ENCODE data around the gene IFNB1. TPM values are rescaled to one million over a fixed set of nuclear protein-coding genes. Genes with fewer than 3 reads are reported as not detected.

The IFNB1 gene
- total RNA-seq, 2 experiments from 2014 or later = 0.87 to 1.1 TPM

GRCh38 chr9:21042466-21042865 is 35.3 kb downstream of the IFNB1 start:
- intact Hi-C loops (cut with micrococcal nuclease) = no loop called here
- Mint-ChIP-seq H3K36me3 (ENCODE audit: low read depth) (no peaks in the 10 kb centered on the region), H3K27me3 (no peaks in the 10 kb centered on the region), H3K4me1 (ENCODE audit: low read depth) (peaks cover 8% of the 10 kb centered on the region), H3K9me3 (no peaks in the 10 kb centered on the region), H3K4me3 (no peak overlapping the region), H3K27ac (no peak overlapping the region)
- POLR2A ChIA-PET = no interaction called here
- DNase-seq = no peak
- CTCF ChIA-PET = no interaction called here
- no peak for ATAC-seq
- TF ChIP-seq CTCF (IDR thresholded peaks at IDR 0.05) = no peak

- ATAC-seq = peak; percentile 49
- Mint-ChIP-seq H3K4me3 (no peak overlapping the region), H3K4me1 (ENCODE audit: low read depth) (peaks cover 8% of the 10 kb centered on the region), H3K9me3 (no peaks in the 10 kb centered on the region), H3K27me3 (no peaks in the 10 kb centered on the region), H3K27ac (peak overlapping the region; percentile 22), H3K36me3 (ENCODE audit: low read depth) (no peaks in the 10 kb centered on the region)
- no peak for DNase-seq
- ChIA-PET CTCF (interaction anchor here (1.3 kb wide), 1 partner anchor 72 kb away, joined by 3 read pairs; no protein-coding TSS in a partner anchor), POLR2A (no interaction called here)
- no peak for TF ChIP-seq CTCF (IDR thresholded peaks at IDR 0.05)
- intact Hi-C loops (cut with micrococcal nuclease) = no loop called here
These were observed 38.4 kb downstream of the IFNB1 start for GRCh38 chr9:21039302-21039701.

DNA sequence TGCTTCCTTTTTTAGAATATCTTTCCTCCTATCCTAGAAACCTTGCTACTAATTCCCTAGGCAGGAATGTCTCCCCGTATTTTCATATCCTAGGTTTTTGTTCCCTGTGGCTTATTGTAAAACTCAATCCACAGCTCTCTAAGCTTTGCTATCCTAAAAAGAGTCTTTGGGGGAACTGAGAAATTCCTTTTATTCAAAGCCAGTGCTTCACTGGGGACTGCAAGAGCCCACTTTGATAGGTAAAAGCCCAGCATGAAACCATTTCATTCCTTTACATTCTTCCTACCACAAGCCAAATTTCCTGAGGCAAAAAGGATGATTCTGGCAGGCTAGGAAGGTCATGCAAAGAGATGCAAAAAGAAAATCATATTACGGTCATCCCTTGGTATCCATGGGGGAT is 40.5 kb downstream of the IFNB1 start:
- intact Hi-C loops (cut with micrococcal nuclease) = no loop called here
- DNase-seq = no peak

GRCh38 chr9:21031808-21032183 is 45.9 kb downstream of the IFNB1 start:
- DNase-seq (no peak), ATAC-seq (no peak)
- ChIA-PET CTCF (interaction anchor here (1.0 to 2.8 kb wide), 4 partner anchors 30 to 91 kb away, joined by 3 to 21 read pairs (median 4); no protein-coding TSS in a partner anchor), POLR2A (interaction anchor here (0.6 to 2.6 kb wide), 2 partner anchors 65 to 678 kb away, joined by 3 to 12 read pairs; no protein-coding TSS in a partner anchor)
- no peaks in the 10 kb centered on the region for H3K27me3 Mint-ChIP-seq
- intact Hi-C loops (cut with micrococcal nuclease) = loop anchor here (2.0 kb wide), 1 partner anchor 31 kb away; no protein-coding TSS in a partner anchor
- H3K36me3 Mint-ChIP-seq (ENCODE audit: low read depth) = peaks cover 2% of the 10 kb centered on the region
- peaks cover 22% of the 10 kb centered on the region for H3K4me1 Mint-ChIP-seq (ENCODE audit: low read depth)
- peak overlapping the region; percentile 87 for H3K27ac Mint-ChIP-seq
- H3K9me3 Mint-ChIP-seq = no peaks in the 10 kb centered on the region
- H3K4me3 Mint-ChIP-seq = peak overlapping the region; percentile 70
- no peak for TF ChIP-seq CTCF (IDR thresholded peaks at IDR 0.05)

More for the DNA sequence above, 40.5 kb downstream of the IFNB1 start:
- Mint-ChIP-seq H3K4me1 (ENCODE audit: low read depth) (peaks cover 17% of the 10 kb centered on the region), H3K27me3 (no peaks in the 10 kb centered on the region), H3K27ac (no peak overlapping the region), H3K4me3 (no peak overlapping the region), H3K36me3 (ENCODE audit: low read depth) (no peaks in the 10 kb centered on the region), H3K9me3 (no peaks in the 10 kb centered on the region)
- ChIA-PET CTCF (no interaction called here), POLR2A (no interaction called here)
- ATAC-seq = no peak
- no peak for TF ChIP-seq CTCF (IDR thresholded peaks at IDR 0.05)

DNA sequence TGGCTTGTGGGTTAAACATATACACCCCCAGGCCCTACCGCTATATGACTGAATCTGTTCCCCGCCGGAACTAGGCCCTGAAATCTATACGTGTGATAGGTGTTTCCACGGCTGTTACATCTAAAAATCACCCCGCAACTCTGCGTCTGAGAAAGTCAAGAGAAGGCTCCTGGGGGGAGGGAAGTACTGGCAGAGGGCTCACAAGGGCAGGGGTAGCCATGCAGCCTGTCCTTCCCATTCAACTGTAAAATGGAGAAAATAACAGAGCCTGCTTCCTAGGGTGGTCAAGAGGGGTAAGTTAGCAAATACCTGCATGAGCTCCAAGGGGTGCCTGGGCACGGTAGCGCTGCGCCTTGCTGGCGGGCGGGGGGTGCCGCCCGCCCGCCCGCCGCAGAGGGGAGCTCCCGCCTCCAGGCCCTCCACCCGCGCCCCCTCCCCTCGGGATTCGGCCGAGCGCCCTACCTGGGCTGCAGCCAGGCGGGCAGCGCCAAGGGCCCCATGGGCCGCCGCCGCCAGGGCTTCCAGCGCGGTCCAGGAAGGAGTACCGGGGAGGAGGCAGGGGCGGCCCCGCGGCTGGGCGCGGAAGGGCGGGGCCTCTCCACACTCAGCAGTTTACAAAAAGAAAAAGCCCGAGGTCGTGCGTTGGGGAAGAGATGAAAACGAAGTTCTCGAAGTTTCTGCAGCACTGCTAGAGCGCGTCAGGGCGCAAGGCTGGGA is 46.5 kb downstream of the IFNB1 start, which contains the start of gene HACD4:
Gene HACD4, minus strand, starts transcription at position 550 of the 717 bp plus-strand sequence. Its CDS starts 50 bp downstream, at position 500.
- peak within 1 kb of the TSS; percentile 87 for H3K27ac Mint-ChIP-seq

More for the DNA sequence above, 46.5 kb downstream of the IFNB1 start, which contains the start of gene HACD4:
- ChIA-PET CTCF (interaction anchor here (1.0 to 2.8 kb wide), 5 partner anchors 30 to 90 kb away, joined by 3 to 21 read pairs (median 4); no protein-coding TSS in a partner anchor), POLR2A (interaction anchor here (0.6 to 2.6 kb wide), 6 partner anchors 10 to 677 kb away, joined by 3 to 12 read pairs (median 3); no protein-coding TSS in a partner anchor)
- H3K36me3 Mint-ChIP-seq (ENCODE audit: low read depth) = peaks cover 4% of the 10 kb centered on the region
- intact Hi-C loops (cut with micrococcal nuclease) = loop anchor here (2.0 kb wide), 1 partner anchor 30 kb away; no protein-coding TSS in a partner anchor
- ATAC-seq = peak; percentile 80
- no peaks in the 10 kb centered on the region for H3K27me3 Mint-ChIP-seq
- H3K4me3 Mint-ChIP-seq = peak within 1 kb of the TSS; percentile 70
- peak; percentile 74 for DNase-seq
- H3K9me3 Mint-ChIP-seq = no peaks in the 10 kb centered on the region
- H3K4me1 Mint-ChIP-seq (ENCODE audit: low read depth) = peaks cover 26% of the 10 kb centered on the region
- TF ChIP-seq CTCF (IDR thresholded peaks at IDR 0.05) = no peak

Measured in activated CD8-positive, alpha-beta T cell treated with anti-CD3 and anti-CD28 coated beads for 36 hours (primary cell).